22Rv1 (cell line): ENCODE measurements around the gene FUCA1.
"Not testable (repeated sequence)": the region's sequence is repeated elsewhere in the genome, so short reads cannot be mapped to it uniquely, and the experiment has no call there.

Experiments
- H3K27ac ChIP-seq: fragments of 450-650 bp; 2 replicates; pipeline ENCODE4 v1.5.1; 2017
- ZFX ChIP-seq: fragments of 450-650 bp; IDR thresholded peaks from 2 replicates; pipeline ENCODE4 v1.6.1; 2017; ENCODE audit warnings: antibody characterized with exemption, borderline replicate concordance
- TF ChIP-seq, protein P1 (sequence below): fragments of 450-650 bp; IDR thresholded peaks from 2 replicates; pipeline ENCODE4 v1.5.1; 2017; ENCODE audit warnings: mild to moderate bottlenecking

The FUCA1 gene

DNA sequence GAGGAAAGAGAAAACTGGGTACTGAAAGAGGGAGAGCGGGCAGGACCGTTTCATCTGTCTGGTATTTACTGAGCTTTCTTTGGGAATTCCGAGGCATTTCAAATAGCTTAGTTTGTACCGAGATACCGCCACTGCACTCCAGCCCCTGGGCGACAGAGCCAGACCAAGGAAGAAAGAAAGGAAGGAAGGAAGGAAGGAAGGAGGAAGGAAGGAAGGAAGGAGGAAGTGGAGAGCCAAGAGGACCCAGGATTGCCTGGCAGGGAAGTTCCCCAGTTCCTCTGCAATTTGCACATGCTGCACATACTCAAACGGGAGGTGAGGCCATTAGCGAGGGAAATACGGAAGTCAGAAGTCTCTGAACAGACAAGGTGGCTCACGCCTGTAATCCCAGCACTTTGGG, 961 bp upstream of the FUCA1 start:
- peak overlapping the region; percentile 70 for H3K27ac ChIP-seq
- TF ChIP-seq ZFX, result no peak
- TF ChIP-seq, protein P1, sequence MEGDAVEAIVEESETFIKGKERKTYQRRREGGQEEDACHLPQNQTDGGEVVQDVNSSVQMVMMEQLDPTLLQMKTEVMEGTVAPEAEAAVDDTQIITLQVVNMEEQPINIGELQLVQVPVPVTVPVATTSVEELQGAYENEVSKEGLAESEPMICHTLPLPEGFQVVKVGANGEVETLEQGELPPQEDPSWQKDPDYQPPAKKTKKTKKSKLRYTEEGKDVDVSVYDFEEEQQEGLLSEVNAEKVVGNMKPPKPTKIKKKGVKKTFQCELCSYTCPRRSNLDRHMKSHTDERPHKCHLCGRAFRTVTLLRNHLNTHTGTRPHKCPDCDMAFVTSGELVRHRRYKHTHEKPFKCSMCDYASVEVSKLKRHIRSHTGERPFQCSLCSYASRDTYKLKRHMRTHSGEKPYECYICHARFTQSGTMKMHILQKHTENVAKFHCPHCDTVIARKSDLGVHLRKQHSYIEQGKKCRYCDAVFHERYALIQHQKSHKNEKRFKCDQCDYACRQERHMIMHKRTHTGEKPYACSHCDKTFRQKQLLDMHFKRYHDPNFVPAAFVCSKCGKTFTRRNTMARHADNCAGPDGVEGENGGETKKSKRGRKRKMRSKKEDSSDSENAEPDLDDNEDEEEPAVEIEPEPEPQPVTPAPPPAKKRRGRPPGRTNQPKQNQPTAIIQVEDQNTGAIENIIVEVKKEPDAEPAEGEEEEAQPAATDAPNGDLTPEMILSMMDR, result no peak

DNA sequence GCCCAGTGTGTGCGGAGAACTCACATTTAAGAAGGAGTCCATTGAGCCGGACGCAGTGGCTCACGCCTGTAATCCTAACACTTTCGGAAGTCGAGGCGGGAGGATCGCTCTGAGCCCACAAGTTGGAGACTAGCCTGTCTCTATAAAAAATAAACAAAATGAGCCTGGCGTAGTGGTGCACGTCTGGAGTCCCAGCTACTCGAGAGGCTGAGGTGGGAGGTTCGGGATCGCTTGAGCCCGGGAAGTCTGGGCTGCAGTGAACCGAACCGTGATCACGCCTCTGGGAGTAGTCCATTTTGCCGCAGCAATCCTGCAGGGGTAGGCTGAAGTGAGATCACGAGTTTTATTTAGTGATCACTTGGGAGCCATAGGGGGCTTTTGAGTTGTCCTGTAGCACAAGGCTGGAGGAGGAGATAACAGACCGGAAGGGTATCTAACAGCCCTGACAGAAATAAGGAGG, 497 bp upstream of the FUCA1 start:
- H3K27ac ChIP-seq, result peak overlapping the region; percentile 70

DNA sequence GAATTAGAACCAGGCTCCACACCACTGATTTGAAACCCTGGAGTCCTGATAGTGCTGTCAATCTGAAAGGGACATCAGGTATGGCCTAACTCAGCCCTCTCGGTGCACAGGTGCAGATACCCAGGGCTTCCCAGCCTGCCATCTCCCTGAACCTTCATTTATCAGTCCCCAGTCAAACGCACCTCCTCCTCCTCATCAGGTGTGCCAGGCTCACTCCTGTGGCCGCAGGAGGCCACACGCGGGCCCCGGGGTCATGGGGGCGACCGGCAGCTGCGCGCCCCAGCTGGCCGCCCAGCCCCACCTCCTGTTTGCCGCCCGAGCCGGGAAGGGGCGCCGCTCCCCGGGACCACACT, 572 bp downstream of the FUCA1 start:
- H3K27ac ChIP-seq, result peak overlapping the region; percentile 70; the same call in 1 of the 2 replicates

More for the DNA sequence above, 497 bp upstream of the FUCA1 start:
- no peak for TF ChIP-seq ZFX
- TF ChIP-seq, protein P1, result peak; percentile 72

DNA sequence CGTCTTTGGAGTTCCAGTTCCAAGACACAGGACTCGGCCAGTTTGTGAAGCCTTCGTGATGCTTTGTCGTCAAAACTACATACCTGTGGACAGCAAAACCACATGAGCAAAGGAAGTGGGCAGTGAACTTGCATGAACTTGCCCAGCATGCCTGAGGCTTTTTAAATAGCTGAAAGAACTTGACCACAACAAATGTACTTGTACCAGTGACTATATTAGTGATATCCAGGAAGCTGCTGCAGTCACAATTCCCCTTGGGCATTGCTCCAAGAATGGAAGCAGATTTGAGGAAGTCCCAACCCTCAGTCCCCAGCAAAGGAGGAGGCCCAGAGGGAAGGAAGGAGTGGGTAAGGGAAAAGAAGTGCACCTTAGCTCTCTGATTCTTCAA, 2.6 kb downstream of the FUCA1 start:
- no peak overlapping the region for H3K27ac ChIP-seq
- TF ChIP-seq, protein P1, result no peak
- TF ChIP-seq ZFX, result no peak

More for the DNA sequence above, 572 bp downstream of the FUCA1 start:
- TF ChIP-seq, protein P1, result no peak
- no peak for TF ChIP-seq ZFX

DNA sequence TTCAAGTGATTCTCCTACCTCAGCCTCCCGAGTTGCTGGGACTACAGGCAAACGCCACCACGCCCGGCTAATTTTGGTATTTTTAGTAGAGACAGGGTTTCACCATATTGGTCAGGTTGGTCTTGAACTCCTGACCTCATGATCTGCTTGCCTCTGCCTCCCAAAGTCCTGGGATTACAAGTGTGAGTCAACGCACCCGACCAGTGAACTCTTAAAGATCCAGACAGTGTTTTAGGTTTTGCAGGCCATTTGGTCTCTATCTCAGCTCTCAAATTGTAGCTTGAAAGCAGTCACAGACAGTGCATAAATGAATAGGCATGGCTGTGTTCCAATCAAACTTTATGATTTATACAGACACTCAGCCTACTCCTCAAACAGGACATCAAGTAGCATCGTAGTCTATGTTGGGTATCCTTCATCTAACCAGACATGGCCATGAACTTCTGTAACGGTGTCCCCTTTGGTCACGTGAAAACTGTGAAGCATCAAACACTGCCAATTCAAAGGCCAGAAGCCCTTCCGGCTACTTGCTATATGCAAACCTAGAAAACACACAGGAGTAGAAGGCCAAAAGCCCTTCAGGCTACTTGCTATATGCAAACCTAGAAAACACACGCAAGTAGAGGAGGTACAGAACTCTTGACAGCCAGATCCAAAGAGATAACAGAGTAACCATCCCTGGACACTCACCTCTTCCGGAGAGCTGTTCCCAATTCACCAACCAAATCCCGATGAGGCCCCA, 3.1 kb downstream of the FUCA1 start:
- no peak overlapping the region for H3K27ac ChIP-seq
- TF ChIP-seq, protein P1, result no peak
- TF ChIP-seq ZFX, result no peak

DNA sequence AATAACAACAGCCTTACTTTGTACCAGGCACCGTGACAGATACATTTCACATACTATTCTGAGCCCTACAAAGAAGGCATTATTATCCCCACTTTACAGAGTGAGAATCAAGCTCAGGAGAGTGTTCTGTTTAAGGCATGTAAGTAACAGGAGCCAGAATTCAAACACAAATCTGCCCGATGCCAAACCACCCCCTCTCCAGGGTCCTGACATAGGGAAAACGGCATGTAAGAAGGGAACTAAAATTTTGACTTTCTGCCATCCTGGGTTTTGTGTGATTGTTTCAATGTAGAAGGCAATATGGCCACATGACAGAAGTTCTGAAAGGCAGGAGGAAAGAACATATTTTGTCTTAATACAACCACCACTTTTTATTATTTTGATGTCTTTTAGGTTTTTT, 5.5 kb downstream of the FUCA1 start:
- H3K27ac ChIP-seq, result no peak overlapping the region
- TF ChIP-seq ZFX, result no peak
- TF ChIP-seq, protein P1, result no peak

DNA sequence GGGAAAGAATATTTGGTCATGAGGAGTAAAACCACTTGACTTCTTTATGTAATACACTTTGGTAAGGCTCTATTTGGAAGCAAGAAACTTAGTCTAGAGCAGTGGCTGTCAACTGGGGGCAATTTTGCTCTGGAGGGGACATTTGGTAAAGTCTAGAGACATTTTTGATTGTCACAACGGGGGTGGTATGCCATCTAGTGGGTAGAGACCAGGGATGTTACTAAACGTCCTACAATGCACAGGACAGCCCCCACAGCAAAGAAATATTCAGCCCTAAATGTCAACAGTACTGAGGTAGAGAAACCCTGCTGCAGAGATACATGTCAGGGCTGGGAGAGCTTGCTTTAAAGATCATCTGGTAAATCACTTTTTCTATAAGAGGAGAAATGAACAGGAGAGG, 13.5 kb downstream of the FUCA1 start:
- H3K27ac ChIP-seq, result no peak overlapping the region
- no peak for TF ChIP-seq ZFX
- TF ChIP-seq, protein P1, result peak; percentile 36

DNA sequence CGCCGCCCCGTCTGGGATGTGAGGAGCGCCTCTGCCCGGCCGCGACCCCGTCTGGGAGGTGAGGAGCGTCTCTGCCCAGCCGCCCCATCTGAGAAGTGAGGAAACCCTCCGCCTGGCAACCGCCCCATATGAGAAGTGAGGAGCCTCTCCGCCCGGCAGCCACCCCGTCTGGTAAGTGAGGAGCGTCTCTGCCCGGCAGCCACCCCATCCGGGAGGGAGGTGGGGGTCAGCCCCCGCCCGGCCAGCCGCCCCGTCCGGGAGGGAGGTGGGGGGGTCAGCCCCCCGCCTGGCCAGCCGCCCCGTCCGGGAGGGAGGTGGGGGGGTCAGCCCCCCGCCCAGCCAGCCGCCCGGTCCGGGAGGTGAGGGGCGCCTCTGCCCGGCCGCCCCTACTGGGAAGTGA, 15.0 kb downstream of the FUCA1 start:
- not testable (repeated sequence) for H3K27ac ChIP-seq

DNA sequence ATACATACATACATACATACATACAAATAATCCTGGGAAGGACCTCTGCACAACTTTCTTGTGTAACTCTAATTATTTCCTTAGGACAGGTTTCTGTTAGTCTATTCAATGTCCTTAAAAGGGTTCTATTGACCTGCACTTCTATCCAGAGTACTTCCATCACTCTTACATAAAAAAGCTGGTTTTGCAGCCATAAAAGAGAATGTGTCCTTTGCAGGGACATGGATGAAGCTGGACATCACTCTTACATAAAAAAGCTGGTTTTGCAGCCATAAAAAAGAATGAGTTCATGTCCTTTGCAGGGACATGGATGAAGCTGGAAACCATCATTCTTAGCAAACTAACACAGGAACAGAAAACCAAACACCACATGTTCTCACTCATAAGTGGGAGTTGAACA, 16.7 kb downstream of the FUCA1 start:
- not testable (repeated sequence) for H3K27ac ChIP-seq
